ENCODE measurements around the gene ST6GALNAC6. TPM values are rescaled to one million over a fixed set of nuclear protein-coding genes. Genes with fewer than 3 reads are reported as not detected.

ST6GALNAC6 gene
- total and polyA plus RNA-seq, 2 of the 8 experiments (the other 6 are each of a cell fraction or from before 2014, with no cell fraction given): 43.7 to 64.4 TPM

GRCh38 chr9:127885508-127886281 is 13.7 kb downstream of the ST6GALNAC6 start (continued):
- TF ChIP-seq CHD7 (IDR thresholded peaks at IDR 0.05; ENCODE audit: insufficient replicate concordance, low read length) (no peak), TEAD4 (IDR thresholded peaks at IDR 0.05; ENCODE audit: low read depth, low read length) (no peak), TAF1 (IDR thresholded peaks at IDR 0.05; ENCODE audit: low read depth, low read length) (no peak), EZH2 (IDR thresholded peaks at IDR 0.05; ENCODE audit: low read depth, low read length, severe bottlenecking) (no peak), TAF7 (optimal IDR thresholded peaks at IDR 0.05; ENCODE audit: borderline replicate concordance, low read depth, low read length) (no peak), CHD1 (IDR thresholded peaks at IDR 0.05; ENCODE audit: low read depth, low read length) (no peak), RFX5 (IDR thresholded peaks at IDR 0.05; ENCODE audit: borderline replicate concordance, low read depth, low read length) (no peak), CTBP2 (IDR thresholded peaks at IDR 0.05; ENCODE audit: borderline replicate concordance, insufficient read depth, insufficient read length, low read length) (no peak), SIN3A (conservative IDR thresholded peaks at IDR 0.05 in 1 of 2, IDR thresholded peaks at IDR 0.05 in 1 of 2; ENCODE audit: low read depth in 1 of 2, low read length in 2 of 2) (no peak)
